Small intestine (tissue), 16 donors: ENCODE measurements around the gene SLC52A1. TPM values are rescaled to one million over a fixed set of nuclear protein-coding genes. Genes with fewer than 3 reads are reported as not detected.
"Not testable (repeated sequence)": the region's sequence is repeated elsewhere in the genome, so short reads cannot be mapped to it uniquely, and the experiment has no call there.

ENCODE experiments used
- DNase-seq, 2 donors: peaks; one replicate each; pipeline versions ENCODE4 v3.0.0 to v3.0.0-alpha.2; 2013
- FAIRE-seq: peaks from 2 replicates; lab custom pipeline; 2012; peaks lifted over from hg19 to GRCh38; lab: Jason Lieb, UNC
- H3K27ac ChIP-seq, 3 donors: one replicate each; pipeline ENCODE4 v1.5.1; 2013; ENCODE audit warnings: low read length in 2 of 3, mild to moderate bottlenecking in 2 of 3, control low read depth in 1 of 3, inconsistent platforms in 1 of 3, low read depth in 1 of 3, moderate library complexity in 1 of 3
- H3K27me3 ChIP-seq, 3 donors: one replicate each; pipeline ENCODE4 v1.6.1; 2013; ENCODE audit warnings: low read length in 3 of 3, inconsistent platforms in 1 of 3; ENCODE audit not compliant: control insufficient read depth in 3 of 3, insufficient read depth in 3 of 3
- H3K36me3 ChIP-seq, 3 donors: one replicate each; pipeline ENCODE4 v1.6.1; 2013; ENCODE audit warnings: low read length in 3 of 3, inconsistent platforms in 1 of 3, low read depth in 1 of 3, mild to moderate bottlenecking in 1 of 3, moderate library complexity in 1 of 3; ENCODE audit not compliant: control insufficient read depth in 3 of 3, insufficient read depth in 2 of 3
- H3K4me1 ChIP-seq, 3 donors: one replicate each; pipeline ENCODE4 v1.6.1; 2013; ENCODE audit warnings: low read length in 2 of 3, inconsistent platforms in 1 of 3, low read depth in 1 of 3, mild to moderate bottlenecking in 1 of 3, moderate library complexity in 1 of 3; ENCODE audit not compliant: control insufficient read depth in 3 of 3, insufficient read depth in 2 of 3
- H3K4me3 ChIP-seq, 3 donors: one replicate each; pipeline ENCODE4 v1.5.1; 2013; ENCODE audit warnings: low read length in 3 of 3, control low read depth in 1 of 3, inconsistent platforms in 1 of 3, low read depth in 1 of 3, mild to moderate bottlenecking in 1 of 3, moderate library complexity in 1 of 3
- H3K9me3 ChIP-seq, 2 donors: one replicate each; pipeline ENCODE4 v1.6.1; 2013; ENCODE audit warnings: low read depth in 1 of 2, low read length in 1 of 2; ENCODE audit not compliant: control insufficient read depth in 2 of 2, insufficient read depth in 1 of 2
- WGBS, 3 donors: extraction: QIAGEN DNeasy Blood & Tissue Kit; methylation state at CpG; one replicate each; pipeline ENCODE4 v1.1.7; 2013; 5-methylcytosine and 5-hydroxymethylcytosine counted together
- long read RNA-seq, 10 donors: transcript quantifications; one replicate each; lab custom pipeline, GENCODE V29; 2026
- polyA plus RNA-seq, 4 donors: library from polyadenylated mRNA; stranded (reverse) in 3 of 4; unstranded in 1 of 4; fragments of 200-250 nt in 3 of 4; fragments of 120-200 nt in 1 of 4; gene quantifications; one replicate each; pipeline versions ENCODE4 v1.2.1 to v1.2.3, GENCODE V29; 2013
- donor health status: healthy with polysubstance abuse.
- donor health status: control.
- donor health status: control.
- donor health status: Bipolar disorder and iron deficiency.
- donor health status: healthy.

SLC52A1 gene
- polyA plus RNA-seq, result 10 to 100 TPM in 3 of 4 donors, 1 to 10 TPM in 1; 1.9 to 44.5 (median 29.5) TPM
- long read RNA-seq, donor 1, result 0 reads
- long read RNA-seq, donor 2, result 0 reads
- long read RNA-seq, donor 3, result 0 reads
- long read RNA-seq, donor 4, result 0 reads
- long read RNA-seq, donor 5, result 0 reads
- long read RNA-seq, donor 6, result 0 reads
- long read RNA-seq, donor 7, result 0 reads
- long read RNA-seq, donor 8, result 0 reads
- long read RNA-seq, donor 9, result 0 reads
- long read RNA-seq, donor 10, result 0 reads

DNA sequence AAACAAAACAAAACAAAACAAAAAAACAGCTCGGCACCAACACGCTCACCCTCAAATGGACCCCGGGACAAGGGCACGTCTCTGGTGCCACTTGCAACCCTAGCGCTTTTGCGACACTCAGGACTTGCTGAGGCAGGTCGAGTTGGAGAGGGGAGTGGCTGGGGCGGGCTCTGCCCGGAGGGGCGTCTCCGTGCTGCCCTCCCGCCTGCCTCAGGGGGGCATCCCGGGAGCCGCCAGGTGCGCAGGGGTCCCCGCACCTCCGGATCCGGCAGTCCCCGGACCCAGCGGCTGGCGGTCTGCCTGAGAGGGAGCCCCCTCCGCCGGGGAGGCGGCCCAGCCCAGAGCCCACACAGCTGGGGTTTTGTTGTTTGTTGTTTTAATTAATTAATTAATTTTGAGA lies at the start of gene SLC52A1:
SLC52A1 (minus strand) TSS at position 112 of the 400 bp plus-strand sequence. CDS start 820 bp downstream, outside the sequence.
- no peak for FAIRE-seq
- Histone ChIP-seq H3K36me3 (peaks cover 0 to 10% (median 0%) of the 10 kb centered on the region in 3 donors), H3K27ac (peak within 1 kb of the TSS in 1 of 3 donors; percentile 64), H3K27me3 (no peaks in the 10 kb centered on the region), H3K4me1 (peaks cover 0 to 8% (median 3%) of the 10 kb centered on the region in 3 donors), H3K4me3 (peak within 1 kb of the TSS in 2 of 3 donors; percentile 38 to 50), H3K9me3 (peaks cover 0 to 1% of the 10 kb centered on the region in 2 donors)
- 3 to 8% (median 6%) methylated on average over 23 to 24 of the region's 24 CpGs for WGBS, 3 donors
- peak; percentile 50 to 71 for DNase-seq

DNA sequence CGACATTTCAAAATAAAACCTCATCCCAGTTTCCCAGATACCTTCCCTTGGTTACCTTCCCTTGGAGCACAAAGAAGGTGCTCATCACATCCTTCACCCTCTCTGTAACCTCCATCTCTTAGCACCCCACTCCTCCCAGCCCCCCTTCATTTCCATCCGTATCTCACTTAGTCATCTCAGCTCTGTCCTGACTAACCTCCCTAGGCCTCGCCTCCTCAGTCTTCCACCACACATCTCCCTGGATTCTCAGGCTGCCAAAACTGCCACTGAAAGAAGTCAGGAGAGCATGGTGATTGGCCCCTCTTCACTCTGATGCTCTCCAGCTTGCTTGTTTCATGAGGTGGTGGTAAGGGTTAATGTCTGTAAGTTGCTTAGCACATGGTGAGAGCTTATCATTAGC lies 45.4 kb upstream of the SLC52A1 start:
- Histone ChIP-seq H3K9me3 (peaks cover 2 to 65% of the 10 kb centered on the region in 2 donors), H3K4me3 (no peak overlapping the region), H3K27ac (no peak overlapping the region), H3K27me3 (no peaks in the 10 kb centered on the region), H3K36me3 (peaks cover 2 to 28% (median 4%) of the 10 kb centered on the region in 3 donors), H3K4me1 (peaks cover 0 to 14% (median 6%) of the 10 kb centered on the region in 3 donors)
- 92 to 98% (median 95%) methylated on average over 3 of the region's 3 CpGs for WGBS, 3 donors
- DNase-seq, result no peak
- FAIRE-seq, result no peak

DNA sequence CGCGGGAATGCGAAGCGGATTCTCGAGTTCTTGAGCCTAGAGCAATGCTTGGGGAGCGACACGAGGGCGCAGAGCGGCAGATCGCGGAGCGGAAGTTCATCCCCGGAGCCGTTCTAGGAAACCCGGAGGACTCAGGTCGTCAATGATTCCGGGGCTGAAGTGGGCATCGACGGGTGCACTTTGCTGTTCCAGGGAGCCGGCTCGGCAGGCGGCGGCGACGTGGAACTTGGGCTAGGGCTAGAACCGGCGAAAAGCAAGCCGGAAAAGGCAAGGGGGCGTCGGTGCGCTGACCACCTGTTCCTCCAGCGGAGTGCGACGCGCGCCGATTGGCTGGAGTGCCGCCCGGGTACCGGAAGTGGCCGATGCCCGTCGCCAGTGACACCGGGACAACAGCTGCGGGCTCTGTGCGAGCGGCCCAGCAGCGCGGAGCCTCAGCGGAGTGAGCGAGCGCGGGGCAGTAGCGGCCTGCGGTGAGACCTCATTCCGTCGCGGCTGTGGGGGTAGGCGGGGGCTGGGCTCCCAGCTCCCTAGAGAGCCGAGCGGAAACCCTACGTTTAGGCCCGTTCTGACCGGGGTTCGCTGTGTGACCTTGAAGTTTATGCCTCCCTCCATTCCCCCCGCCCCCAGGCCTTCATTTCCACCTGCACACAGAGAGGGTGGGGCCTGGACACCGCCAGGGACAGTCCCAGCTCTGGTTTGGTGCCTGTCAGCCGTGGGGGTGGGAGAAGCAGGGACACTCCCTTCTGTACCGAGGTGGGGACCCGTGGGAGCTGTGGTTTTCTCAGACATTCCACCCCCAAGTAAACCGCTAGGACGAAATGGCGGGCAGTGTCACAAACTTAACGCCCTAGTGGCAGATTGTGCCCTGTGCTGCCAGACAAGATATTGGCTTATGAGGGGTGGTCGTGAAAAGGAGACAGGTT lies 43.1 kb upstream of the SLC52A1 start, which contains the start of gene ZFP3:
ZFP3 (plus strand) TSS at position 362 of the 923 bp plus-strand sequence. CDS start 13,038 bp downstream, outside the sequence.
- Histone ChIP-seq H3K4me1 (peaks cover 0 to 16% (median 6%) of the 10 kb centered on the region in 3 donors), H3K27ac (peak within 1 kb of the TSS; percentile 75 to 85 (median 79)), H3K4me3 (peak within 1 kb of the TSS; percentile 71 to 84 (median 77)), H3K36me3 (peaks cover 0 to 18% (median 4%) of the 10 kb centered on the region in 3 donors), H3K9me3 (peaks cover 2 to 44% of the 10 kb centered on the region in 2 donors), H3K27me3 (no peaks in the 10 kb centered on the region)
- DNase-seq (peak; percentile 87 to 95), FAIRE-seq (no peak)
- 1% methylated on average over 50 to 75 of the region's 75 CpGs for WGBS, 3 donors

DNA sequence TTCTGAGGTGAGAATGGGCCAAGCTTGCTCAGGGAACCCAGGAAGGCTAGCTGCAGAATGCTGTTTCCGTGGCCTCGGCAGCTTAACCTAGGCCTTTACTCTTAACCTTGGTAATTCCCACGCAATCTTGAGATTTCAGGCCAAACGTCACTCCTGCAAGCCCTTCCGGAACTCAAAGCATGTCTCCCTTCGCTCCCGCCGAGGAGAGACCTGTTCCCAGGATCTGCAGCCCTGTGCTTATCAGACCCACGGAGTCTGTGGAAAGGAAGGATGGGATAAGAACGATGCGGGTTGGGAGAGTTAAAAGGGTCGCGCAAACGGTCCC lies 42.5 kb upstream of the SLC52A1 start:
- H3K4me3 ChIP-seq, result peak overlapping the region; percentile 12 to 84 (median 77)
- DNase-seq, result no peak
- H3K36me3 ChIP-seq, result peaks cover 0 to 13% (median 0%) of the 10 kb centered on the region in 3 donors
- WGBS, 3 donors, result 21 to 29% (median 23%) methylated on average over 14 of the region's 14 CpGs
- no peak for FAIRE-seq
- H3K27ac ChIP-seq, result peak overlapping the region; percentile 36 to 85 (median 79)
- peaks cover 2 to 38% of the 10 kb centered on the region in 2 donors for H3K9me3 ChIP-seq
- H3K27me3 ChIP-seq, result no peaks in the 10 kb centered on the region
- H3K4me1 ChIP-seq, result peaks cover 0 to 16% (median 6%) of the 10 kb centered on the region in 3 donors

DNA sequence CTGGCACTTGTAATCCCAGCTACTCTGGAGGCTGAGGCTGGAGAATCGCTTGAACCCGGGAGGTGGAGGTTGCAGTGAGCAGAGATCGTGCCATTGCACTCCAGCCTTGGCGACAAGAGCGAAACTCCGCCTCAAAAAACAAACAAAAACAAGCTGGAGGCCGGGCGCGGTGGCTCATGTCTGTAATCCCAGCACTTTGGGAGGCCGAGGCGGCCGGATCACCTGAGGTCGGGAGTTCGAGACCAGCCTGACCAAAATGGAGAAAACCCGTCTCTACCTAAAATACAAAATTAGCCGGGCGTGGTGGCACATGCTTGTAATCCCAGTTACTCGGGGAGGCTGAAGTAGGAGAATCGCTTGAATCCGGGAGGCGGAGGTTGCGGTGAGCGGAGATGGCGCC lies 42.0 kb upstream of the SLC52A1 start:
- H3K27me3 ChIP-seq, FAIRE-seq, H3K27ac ChIP-seq, DNase-seq, H3K36me3 ChIP-seq: not testable (repeated sequence)
- Histone ChIP-seq H3K4me1 (peaks cover 0 to 16% (median 6%) of the 10 kb centered on the region in 3 donors), H3K9me3 (peaks cover 0 to 33% of the 10 kb centered on the region in 2 donors), H3K4me3 (peak overlapping the region in 1 of 3 donors; percentile 77)
- WGBS, 3 donors, result 96 to 98% (median 97%) methylated on average over 24 of the region's 24 CpGs

DNA sequence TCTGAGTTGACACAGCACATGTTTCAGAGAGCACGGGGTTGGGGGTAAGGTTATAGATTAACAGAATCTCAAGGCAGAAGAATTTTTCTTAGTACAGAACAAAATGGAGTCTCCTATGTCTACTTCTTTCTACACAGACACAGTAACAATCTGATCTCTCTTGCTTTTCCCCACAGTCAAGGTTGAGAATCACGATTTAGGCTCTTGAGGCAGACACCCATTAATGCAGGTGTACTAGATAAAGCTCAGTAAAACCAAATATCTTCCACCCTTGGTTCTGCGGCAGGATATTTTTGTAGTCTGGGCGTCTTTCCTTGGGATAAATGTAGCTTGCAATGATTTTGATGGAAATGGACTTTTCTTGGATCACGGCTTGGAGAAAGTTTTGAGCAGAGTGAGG lies 40.2 kb upstream of the SLC52A1 start:
- 80 to 92% (median 82%) methylated on average over 4 of the region's 5 CpGs for whole genome bisulfite sequencing, 3 donors
- not testable (repeated sequence) for H3K27ac ChIP-seq, FAIRE-seq, DNase-seq, H3K36me3 ChIP-seq, H3K27me3 ChIP-seq, H3K4me3 ChIP-seq
- Histone ChIP-seq H3K4me1 (peaks cover 0 to 16% (median 6%) of the 10 kb centered on the region in 3 donors), H3K9me3 (peaks cover 0 to 20% of the 10 kb centered on the region in 2 donors)

DNA sequence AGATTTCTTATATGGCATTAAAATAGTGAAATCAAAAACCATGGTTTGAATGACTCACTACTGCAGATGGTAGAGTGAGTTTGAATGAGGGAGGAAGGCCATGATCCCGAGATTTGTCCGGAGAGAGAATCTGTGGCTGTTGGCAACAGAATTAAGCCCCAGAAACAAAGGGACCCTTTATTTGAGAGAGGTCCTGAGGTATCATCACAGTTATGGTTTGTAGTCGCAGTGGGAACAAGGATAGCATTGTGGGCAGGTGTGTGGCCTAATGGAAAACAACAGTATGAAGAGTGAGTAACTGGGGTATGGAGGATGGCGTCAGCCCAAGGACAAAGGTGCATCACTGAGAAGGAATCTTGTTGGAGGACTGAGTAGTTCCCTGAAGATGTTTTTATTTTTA lies 34.5 kb upstream of the SLC52A1 start:
- no peak for DNase-seq
- H3K27ac ChIP-seq, result no peak overlapping the region
- no peak for FAIRE-seq

DNA sequence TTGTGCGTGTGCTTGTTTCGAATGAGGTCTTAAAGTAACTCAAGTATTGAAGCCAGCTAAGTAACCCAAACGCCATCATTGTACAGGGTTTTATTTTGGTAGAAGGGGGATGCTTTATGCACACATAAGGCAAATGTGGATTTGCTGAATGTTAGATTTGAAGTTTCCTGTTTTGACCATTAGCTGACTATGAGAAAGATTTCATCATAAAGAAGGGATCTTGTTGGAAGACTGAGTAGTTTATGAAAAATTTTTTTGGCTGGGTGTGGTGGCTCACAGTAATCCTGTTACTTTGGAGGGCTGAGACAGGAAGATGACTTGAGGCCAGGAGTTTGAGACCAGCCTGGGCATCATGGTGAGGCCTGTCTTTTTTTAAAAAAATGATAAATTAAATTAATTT lies 33.0 kb upstream of the SLC52A1 start:
- H3K4me1 ChIP-seq, result no peaks in the 10 kb centered on the region
- no peaks in the 10 kb centered on the region for H3K9me3 ChIP-seq
- H3K36me3 ChIP-seq, result no peaks in the 10 kb centered on the region
- H3K27ac ChIP-seq, result no peak overlapping the region
- WGBS, 3 donors, result 93 to 98% (median 95%) methylated on average over 3 of the region's 3 CpGs
- no peak overlapping the region for H3K4me3 ChIP-seq
- DNase-seq (no peak), FAIRE-seq (no peak)
- no peaks in the 10 kb centered on the region for H3K27me3 ChIP-seq

More for the DNA sequence above, 34.5 kb upstream of the SLC52A1 start:
- no peaks in the 10 kb centered on the region for H3K27me3 ChIP-seq
- no peaks in the 10 kb centered on the region for H3K4me1 ChIP-seq
- H3K4me3 ChIP-seq, result no peak overlapping the region
- WGBS, 3 donors, result 75 to 89% (median 88%) methylated on average over 4 of the region's 4 CpGs
- H3K9me3 ChIP-seq, result no peaks in the 10 kb centered on the region
- H3K36me3 ChIP-seq, result no peaks in the 10 kb centered on the region
